ENCODE measurements around the gene FHIT.

The FHIT gene

GRCh38 chr3:60136601-60137000 lies 1114.7 kb downstream of the FHIT start:
- DNase-seq, result no peak

DNA sequence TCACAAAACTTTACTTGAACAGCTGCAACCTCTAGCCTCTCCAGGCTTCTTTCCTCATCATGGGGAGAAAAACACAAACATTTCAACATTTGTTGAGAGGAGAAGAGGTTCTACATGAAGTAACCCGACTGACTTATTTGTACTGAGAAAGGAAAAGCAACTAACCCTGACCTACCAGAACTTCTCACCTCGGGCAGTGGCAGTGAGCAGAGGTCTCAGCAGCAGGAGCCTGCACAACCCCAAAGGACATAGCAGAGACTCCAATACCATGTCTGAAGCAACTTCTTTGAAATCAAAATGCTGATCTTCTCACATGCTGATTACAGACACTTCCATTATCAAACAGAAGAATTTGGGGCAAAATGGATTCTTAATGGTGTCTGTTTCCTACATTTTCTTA lies 1115.8 kb downstream of the FHIT start:
- DNase-seq, result no peak

DNA sequence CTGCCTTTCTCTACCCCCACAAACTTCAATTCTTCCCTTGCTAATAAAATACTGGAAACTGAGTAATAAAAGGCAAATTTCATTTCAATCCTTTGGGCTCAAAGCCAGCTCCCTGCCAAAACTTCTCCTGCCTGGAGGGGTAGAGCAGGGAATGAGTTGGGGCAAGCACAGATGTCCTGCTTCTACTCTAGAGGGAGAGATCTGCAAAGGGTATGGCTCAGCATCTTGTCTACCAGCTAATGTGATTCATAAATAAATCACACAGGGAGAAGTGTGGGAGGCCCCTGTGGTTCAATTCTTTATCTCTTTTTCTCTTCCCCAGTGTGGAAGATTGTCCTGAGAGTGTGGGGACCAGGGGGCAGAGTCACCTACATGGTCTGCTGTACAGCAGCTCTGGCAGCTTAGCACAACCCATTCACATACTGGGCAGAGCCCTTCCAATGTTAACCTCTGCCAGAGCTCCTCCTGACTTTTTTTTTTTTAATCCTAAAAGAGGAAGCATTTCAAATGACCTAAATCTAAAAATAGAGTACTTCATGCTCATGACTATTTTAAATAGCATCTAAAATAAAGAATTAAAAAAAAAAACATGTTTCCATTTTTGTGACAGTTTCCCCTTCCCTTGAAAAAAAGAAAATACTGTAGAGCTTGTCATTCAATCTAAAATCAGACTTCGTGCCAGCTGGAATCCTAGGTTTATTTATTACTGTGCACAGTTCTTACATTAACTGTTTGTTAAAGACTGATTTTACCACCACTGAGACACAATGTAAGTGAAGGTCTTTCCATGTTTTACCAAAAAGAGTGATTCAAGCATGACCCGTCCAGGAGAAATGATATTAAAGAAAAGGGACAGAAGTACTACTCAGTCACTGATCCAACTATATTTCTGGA lies 1117.7 kb downstream of the FHIT start:
- DNase-seq, result no peak

DNA sequence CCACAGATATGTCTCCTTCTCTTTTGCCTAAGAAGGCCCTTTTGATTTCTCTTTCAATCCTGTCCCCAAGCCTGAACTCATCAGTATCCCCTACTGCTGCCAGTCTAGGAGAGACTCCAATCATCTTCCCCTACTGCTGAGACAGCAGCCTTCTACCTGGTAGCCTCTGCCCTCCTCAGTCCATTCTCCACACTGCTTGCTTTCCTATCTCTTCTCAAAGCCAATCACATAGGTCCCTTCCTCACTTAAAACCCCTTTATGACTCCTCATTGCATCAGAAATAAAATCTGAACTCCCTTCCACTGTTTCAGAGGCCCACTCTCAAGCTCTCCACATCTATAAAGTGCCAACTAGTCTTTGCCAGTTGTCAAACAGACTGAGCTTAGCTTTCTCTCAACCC lies 1119.6 kb downstream of the FHIT start:
- DNase-seq, result no peak

DNA sequence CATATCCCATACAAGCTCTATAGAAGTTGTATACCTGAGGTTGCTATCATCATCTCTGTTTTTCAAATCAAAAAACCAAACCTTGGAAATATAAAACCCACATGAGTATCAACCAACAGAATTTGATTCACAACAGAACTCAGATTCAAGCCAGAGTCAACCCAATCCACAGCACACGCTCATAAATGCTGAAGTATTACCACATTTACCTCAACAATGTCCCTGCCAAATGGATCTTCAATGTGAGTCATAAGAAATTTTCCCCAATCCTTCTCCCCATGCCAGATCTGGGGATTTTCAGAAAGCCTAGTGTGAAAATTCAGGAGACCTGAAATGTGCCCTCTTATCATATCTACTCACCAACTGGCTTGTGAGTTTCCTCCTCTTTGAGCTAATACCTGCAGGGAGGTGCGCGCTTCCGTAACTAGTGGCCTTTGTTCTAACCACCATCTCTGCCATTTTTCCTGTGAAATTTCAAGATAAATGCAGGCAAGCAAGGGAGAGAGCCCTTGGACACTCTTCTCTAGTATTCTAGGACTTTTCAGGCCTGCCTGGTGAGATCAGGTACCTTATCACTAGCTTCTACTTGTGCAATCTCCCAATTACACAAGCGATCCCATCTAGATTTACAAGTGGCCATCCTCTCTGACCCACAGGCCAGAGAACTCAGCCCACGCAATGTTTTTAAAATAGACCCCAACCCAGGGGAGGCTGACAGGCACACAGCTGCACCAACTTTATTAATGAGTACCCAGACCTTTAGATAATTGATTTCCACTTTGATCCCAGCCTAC lies 1124.5 kb downstream of the FHIT start:
- DNase-seq, result no peak

DNA sequence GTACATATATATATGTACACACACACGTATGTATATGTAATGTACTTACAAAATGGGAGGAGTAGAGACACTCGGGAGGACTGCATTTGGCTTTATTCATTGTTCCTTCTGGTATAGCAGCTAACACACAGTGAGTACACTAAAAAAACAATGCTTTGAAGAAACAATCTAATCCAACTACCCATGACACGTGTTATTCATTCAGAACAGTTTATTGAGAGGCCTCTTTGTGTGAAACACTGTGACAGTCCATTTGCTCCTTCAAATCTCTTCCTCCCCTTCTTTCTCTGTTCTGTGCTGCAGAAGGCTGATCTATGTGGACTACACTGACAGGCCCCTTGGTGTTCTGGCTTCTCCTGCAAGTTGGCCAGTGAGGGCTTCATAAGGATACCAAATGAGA lies 1125.6 kb downstream of the FHIT start:
- no peak for DNase-seq

- DNase-seq, result no peak
These were observed 1131.0 kb downstream of the FHIT start for GRCh38 chr3:60120245-60120644.

DNA sequence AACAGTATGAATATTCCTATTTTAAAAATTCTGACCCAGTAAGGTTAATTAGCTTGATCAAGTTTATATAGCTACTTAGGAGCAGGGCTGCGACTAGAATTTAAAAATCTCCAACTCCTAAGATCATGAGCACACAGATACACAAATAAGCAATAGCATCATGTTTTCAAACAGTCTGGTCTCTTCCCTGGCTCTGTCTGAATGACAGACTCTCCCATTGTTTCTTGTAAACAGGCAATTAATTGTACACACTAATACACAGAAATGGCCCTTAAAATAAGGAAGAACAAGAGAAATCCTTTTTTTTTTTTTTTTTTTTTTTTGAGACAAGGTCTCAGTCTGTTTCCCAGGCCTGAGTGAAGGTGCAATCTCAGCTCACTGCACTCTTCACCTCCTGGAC lies 1137.1 kb downstream of the FHIT start:
- no peak for DNase-seq

- no peak for DNase-seq
These were observed 1144.0 kb downstream of the FHIT start for GRCh38 chr3:60107275-60107674.

DNA sequence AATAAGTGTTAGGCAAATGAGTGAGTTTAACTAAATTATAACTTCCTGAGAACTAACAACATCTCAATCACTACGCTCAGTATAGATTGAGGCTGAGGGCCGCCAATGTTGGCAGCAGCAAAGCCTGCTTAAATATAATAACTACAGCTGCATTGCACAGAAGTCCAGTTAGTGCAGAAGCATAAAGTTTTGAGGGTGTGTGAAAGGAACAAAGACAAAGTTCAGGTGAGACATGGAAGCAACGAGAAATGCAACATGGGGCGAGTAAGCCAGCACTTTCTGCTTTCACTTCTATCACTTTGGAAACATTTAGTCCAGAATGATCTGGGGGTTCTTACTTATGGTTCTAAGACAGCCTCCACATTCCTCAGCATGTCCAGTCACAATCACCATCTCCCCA lies 1149.1 kb downstream of the FHIT start:
- DNase-seq, result no peak

DNA sequence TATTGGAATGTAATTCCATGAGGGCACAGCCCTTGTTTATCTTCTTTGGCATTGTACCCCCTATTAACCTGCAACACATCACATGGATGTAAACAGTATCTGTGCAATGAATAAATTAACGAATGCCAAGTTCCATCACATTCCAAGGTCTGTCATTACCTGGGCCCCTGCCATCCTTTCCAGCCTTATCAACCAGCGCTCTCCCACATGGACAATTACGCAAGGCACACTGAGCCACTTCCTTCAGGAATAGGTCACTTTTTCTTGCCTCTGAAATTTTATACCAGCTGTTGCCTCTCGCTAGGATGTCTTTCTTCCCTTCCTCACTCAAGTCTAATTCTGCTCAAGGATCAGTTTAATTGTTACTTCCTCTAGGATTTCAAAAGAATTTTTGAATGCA lies 1149.6 kb downstream of the FHIT start:
- no peak for DNase-seq

GRCh38 chr3:60096403-60096802 lies 1154.8 kb downstream of the FHIT start:
- no peak for DNase-seq

- DNase-seq, result no peak
These were observed 1155.3 kb downstream of the FHIT start for GRCh38 chr3:60095930-60096329.

DNA sequence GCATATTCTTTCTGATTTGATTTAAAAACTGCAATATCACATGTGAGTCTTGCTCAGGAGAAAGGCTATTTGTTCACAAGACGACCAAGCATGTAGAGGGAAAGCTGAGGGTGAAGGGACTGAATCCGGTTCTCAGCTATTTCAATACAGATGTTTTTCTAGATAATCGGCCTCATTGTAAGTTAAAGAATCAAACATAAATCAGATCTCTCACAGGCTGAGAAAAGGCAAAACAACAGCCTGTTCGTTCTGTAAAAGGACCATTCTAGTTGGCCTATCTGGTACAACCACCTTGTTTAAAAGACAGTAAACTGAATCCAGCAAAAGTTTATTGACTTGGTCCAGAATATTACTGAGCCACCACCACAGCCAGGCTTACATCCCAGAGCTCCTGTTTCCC lies 1155.7 kb downstream of the FHIT start:
- no peak for DNase-seq

- DNase-seq, result peak; percentile 22
These were observed 1156.8 kb downstream of the FHIT start for GRCh38 chr3:60094392-60094947.

DNA sequence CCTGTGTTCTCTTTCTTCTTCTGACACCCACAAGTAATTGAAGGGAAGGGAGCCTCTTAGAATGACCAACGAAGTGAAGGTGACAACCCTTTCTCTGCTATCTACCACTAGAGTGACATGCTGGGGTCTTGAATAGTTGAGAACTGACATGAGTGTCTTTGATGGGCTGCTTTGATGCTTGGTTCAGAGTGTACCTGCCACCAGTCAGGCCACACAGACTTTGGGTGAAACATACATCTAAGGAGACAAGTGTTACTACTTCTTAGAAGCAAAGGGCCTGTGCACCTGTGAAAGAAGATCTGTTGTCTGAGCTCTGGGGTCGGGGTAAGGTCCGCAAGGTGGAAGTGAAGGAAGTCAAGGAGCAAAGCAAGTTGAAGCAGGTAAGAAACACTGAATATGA lies 1160.7 kb downstream of the FHIT start:
- DNase-seq, result no peak

DNA sequence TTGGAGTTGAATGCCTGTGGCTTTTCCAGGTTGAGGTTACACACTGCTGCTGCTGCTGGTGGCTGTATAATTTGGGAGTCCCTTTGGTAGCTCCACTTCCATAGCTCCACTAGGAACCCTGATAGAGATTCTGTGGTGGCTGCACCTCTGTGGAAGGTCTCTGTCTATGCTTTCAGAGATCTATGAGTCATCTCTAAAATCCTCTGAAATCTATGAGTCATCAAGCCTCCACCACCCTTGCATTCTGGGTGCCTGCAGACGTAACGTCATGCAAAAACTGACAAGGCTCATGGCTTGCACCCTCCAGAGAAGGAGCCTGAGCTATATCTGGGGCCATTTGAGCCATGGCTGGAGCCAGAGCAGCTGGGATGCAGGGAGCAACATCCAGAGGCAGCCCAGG lies 1164.4 kb downstream of the FHIT start:
- DNase-seq, result no peak

DNA sequence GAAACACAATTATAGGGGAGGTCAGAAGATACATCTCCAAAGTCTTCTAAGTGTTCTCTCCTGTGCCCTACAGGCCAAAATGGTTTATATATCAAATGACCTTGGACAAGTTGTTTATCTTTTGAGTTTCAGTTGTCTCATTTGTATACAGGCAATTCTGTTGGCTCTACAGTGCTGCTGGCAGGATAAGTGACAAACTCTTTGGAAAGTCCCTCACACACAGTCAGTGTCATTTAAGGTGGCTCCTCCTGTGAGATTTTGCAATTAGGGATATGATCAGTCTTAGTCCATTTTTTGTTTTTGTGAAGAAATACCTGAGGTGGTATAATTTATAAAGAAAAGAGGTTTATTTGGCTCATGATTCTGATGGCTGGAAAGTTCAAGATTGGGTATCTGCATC lies 1165.6 kb downstream of the FHIT start:
- DNase-seq, result no peak

DNA sequence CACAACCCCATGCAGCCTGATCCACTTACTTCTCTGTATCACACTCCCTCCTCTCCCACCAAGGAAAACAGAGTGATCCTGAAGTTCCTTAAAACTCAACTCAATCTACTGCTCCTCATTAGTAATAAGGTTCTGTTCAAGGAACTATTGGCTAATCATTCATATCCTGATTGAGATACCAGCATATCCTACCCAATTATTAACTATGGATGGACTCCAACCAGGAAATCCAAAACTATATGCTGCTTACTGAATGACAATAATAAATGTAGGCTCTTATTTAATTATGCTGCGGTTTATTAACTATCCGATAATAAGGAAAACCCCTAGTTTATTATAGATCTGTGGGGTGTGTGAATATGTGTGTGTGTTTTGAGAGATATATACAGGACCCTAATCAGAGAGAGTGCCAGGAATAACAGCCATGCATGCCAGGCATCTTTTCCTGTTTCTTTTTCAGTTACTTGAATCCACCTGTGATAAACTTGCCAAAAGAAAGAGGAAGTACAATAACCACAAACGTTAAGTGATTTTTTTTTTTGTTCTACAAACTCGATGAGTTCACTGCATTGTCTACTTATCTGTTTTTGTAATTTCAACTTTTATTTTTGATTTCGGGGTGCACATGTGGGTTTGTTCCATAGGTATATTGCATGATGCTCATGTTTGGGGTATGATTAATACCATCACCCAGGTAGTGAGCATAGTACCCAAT lies 1169.7 kb downstream of the FHIT start:
- DNase-seq, result no peak

DNA sequence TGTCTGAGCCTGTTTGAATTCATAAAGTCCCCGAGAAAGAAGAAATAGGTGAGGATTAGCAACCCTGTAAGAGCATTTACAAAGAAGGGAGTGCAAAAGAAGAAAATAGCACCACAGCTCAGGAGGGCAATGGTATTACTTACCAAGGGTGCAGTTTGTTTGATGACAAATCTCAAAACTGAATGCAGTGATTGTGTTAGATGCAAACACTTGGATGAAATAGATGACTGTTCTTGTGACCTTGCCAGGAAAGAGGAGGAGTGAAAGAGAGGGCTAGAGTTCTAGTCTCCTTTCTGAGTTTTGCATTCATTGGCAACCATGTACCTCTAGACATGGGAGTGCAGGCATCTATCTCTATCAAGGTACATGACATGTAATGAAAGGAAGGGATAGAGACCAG lies 1170.6 kb downstream of the FHIT start:
- DNase-seq, result no peak

DNA sequence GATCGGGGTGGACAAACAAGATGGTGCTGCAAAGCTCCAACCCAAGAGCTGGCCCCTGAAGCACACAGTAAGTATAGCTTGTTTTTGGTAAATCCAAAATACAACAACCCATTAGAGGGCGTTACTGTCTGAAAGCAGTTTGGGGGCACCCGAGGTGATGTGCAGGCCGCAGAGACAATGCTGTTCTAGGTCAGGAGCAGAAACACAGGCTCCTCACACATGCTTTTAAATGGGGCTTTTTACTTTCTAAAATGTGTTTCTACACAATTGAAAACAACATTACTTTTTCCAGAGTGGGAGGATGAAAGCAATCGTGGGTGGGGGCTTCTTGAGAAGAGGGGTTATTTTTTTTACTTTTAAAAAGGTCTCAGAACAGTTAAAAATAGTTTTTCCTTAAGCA lies 1172.2 kb downstream of the FHIT start:
- DNase-seq, result no peak

GRCh38 chr3:60076331-60076730 lies 1174.9 kb downstream of the FHIT start:
- DNase-seq, result no peak

DNA sequence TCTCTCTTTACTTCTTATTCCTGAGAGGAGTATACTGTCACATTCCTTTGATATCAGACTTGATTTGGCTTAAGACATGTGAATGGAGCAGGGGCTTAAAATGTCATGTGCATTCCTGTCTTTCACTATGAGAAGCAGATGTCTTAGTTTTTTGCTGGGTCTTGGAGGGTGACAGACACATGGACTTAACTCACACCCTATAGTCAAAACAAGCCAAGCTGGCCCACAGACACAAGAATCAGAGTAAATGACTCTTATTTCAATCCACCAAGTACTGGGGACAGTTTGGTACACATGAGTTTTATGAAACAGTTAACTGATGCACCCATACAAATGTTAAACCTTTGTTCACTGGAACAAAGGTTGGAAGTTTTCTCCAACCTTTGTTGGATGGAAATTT lies 1177.3 kb downstream of the FHIT start:
- DNase-seq, result no peak
